ENCODE results near the gene SKIDA1. TPM values are rescaled to one million over a fixed set of nuclear protein-coding genes. Genes with fewer than 3 reads are reported as not detected.

The SKIDA1 gene
- polyA plus RNA-seq, 3 donors from 2014 or later: not detected

DNA sequence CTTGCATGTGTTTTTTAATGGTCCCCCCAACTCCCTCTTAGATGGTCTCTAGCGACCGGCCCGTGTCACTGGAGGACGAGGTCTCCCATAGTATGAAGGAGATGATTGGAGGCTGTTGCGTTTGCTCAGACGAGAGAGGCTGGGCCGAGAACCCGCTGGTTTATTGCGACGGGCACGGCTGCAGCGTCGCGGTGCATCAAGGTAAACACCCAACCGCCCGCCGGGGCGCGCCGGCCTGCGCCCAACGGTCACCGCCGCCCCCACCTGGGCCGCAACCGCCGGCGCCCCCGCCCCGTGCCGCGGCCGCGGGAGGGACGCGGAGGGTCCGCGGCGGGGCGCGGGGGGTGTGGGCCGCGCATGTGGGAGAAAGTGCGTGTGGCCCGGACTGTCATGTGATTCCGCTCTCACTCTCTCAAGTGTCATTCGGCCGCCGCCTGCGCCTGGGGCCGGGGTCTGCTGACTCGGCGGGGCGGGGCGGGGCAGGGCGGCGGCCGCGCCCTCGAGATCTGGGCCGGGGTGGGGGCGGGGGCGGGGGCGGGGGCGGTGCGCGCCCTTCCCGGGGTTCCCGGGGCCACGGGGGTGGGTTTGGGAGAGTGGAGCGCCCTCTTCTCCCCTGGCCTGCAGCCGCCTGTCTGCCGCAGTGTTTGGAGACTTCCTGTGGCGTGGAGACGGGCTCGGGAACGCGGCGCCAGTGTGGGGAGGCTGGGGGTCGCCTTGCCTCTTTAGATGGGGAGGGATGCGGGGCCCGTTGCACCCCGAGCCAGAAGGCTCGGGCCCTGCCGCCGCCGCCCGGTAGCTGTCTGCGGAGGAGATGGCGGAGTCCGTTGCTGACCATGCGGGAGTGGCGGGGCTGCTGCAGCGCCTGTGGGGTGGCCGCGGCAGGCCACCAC lies 9.4 kb upstream of the SKIDA1 start:
- Mint-ChIP-seq H3K36me3 (peaks cover 0 to 11% (median 4%) of the 10 kb centered on the region in 3 donors), H3K4me3 (peak overlapping the region; percentile 89 to 97 (median 93)), H3K9me3 (no peaks in the 10 kb centered on the region), H3K4me1 (peaks cover 14 to 30% of the 10 kb centered on the region in 2 donors), H3K27ac (peak overlapping the region; percentile 69 to 92 (median 90)), H3K27me3 (ENCODE audit: low read depth in 3 of 3) (peaks cover 2 to 11% (median 5%) of the 10 kb centered on the region in 3 donors)
- DNase-seq: peak; percentile 60 to 67 (median 63)

DNA sequence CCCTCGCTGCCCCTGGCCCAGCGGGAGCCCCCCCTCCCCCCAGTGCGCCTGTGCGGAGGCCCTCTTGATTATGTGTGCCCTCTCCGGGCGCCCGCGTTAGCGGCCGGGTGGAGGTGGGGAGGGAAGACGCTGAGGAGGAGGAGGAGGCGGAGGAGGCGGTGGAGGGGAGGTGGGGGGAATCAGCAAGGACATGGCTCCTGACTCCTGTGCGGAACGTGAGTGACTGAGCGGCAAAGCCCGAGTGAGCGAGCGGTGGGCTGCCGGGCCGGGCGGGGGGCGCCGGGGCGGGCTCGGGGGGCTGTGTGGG lies 8.8 kb upstream of the SKIDA1 start:
- Mint-ChIP-seq H3K27ac (peak overlapping the region; percentile 29 to 92 (median 90)), H3K27me3 (ENCODE audit: low read depth in 3 of 3) (peaks cover 5 to 16% (median 5%) of the 10 kb centered on the region in 3 donors), H3K4me1 (peaks cover 14 to 30% of the 10 kb centered on the region in 2 donors), H3K9me3 (no peaks in the 10 kb centered on the region), H3K36me3 (peaks cover 0 to 7% (median 4%) of the 10 kb centered on the region in 3 donors), H3K4me3 (peak overlapping the region; percentile 89 to 97 (median 93))
- no peak for DNase-seq

DNA sequence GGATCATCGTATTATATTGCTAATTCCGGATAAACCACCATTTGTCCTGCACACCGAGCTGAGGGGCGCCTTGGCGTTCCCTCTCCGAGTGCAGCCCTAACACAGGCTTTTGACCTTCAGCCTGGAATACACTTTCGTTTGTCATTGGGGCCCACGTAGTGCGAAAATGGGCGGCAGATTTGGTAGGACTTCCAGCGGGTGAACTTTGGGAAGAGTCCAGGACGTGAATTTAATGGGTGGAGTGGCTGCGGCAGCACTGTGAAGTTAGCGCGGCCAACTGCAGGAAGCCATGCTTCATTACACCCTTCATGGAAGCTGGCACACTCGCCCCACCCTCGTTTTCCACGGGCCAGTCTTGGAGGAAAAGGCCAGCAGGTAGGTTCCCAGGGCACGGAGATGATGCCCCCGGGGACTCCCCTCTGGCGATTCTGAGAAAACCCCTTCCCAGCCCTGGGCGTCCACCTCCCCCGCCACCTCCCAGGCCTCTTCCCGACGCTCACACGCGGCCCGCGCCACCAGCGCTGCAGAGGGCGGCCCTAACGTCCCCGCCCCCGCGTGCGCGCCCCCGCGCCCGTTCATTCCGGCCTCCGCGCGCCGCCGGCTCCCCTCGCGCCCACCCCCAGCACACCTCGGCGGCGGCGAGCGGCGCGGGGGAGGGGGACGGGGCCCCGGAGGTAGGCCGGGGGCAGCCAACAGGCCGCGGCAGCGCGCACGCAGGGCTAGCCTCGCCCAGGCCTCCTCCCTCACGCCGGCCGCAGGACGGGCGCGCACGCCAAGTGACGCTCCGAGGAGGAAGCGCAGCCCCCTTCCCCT lies 8.2 kb upstream of the SKIDA1 start, which contains the start of gene MLLT10:
MLLT10 (plus strand) TSS at position 766 of the 813 bp plus-strand sequence. CDS start 413 bp downstream, outside the sequence.
- Mint-ChIP-seq H3K4me1 (peaks cover 14 to 30% of the 10 kb centered on the region in 2 donors), H3K4me3 (peak within 1 kb of the TSS; percentile 93 to 99 (median 94)), H3K36me3 (peaks cover 0 to 4% (median 4%) of the 10 kb centered on the region in 3 donors), H3K9me3 (no peaks in the 10 kb centered on the region), H3K27me3 (ENCODE audit: low read depth in 3 of 3) (peaks cover 5 to 21% (median 7%) of the 10 kb centered on the region in 3 donors), H3K27ac (peak within 1 kb of the TSS; percentile 90 to 97 (median 93))
- peak; percentile 90 to 93 (median 92) for DNase-seq

DNA sequence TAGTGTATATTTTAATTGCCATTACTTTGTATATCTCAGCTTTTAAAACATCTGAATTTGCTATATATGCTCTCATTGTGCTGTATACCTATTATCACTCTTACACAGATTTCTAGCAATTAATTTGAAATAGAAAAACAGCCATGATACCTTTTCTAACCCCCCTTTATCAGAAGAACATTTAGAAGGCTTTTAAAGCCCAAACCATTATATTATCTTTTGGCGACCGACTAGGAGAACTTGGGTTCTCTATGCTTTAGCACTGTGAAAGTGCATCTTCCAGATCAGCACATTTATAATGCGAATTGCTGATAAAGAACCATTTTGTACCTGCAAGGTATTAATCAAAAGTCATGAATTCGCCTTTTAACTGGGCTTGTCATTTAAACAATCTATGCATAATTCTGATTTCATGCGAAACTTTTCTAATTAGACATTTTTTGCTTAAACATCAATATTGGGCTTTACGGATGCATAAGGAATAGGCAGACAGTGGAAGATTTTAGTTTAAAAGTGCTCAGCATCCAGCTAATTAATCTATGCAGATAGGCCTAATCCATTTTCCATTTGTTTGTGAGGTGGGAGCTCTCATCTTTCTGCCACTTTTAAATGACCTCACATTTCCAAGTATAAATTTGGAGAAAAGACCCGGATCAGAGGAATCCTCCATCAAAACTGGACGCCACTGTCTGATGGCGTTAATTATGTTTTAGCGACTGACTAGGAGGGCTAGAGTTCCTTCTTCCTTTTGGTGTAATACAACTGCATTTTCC lies 7.4 kb upstream of the SKIDA1 start:
- DNase-seq: no peak
- Mint-ChIP-seq H3K4me1 (peaks cover 14 to 33% of the 10 kb centered on the region in 2 donors), H3K27ac (peak overlapping the region; percentile 90 to 97 (median 93))

DNA sequence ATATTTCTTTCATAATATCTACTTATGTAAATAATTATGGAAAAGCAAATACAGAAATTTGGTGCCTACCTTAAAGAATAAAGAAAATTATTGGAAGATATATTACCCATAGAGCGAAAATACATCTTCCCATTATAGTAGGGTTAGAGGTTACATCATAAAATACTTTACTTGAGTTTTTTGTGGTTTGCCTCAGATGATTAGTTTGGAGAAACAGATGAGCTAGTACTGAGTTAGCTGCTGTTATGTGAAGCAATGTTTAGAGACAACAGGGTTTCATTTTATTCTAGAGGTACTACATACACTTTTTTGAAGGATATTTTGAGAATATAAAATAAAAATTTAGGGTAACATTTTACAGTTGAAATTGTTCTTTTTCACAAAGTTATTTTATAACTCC lies 5.7 kb upstream of the SKIDA1 start:
- Mint-ChIP-seq H3K4me3 (no peak overlapping the region), H3K9me3 (peaks cover 0 to 2% (median 0%) of the 10 kb centered on the region in 6 donors), H3K27me3 (ENCODE audit: low read depth in 3 of 3) (peaks cover 26 to 43% (median 26%) of the 10 kb centered on the region in 3 donors), H3K4me1 (peaks cover 24 to 40% of the 10 kb centered on the region in 2 donors), H3K36me3 (no peaks in the 10 kb centered on the region), H3K27ac (no peak overlapping the region)
- DNase-seq: no peak

More for the DNA sequence above, 7.4 kb upstream of the SKIDA1 start:
- H3K4me3 Mint-ChIP-seq: peak overlapping the region; percentile 90 to 99 (median 94)
- H3K27me3 Mint-ChIP-seq (ENCODE audit: low read depth in 3 of 3): peaks cover 12 to 28% (median 13%) of the 10 kb centered on the region in 3 donors
- H3K9me3 Mint-ChIP-seq: no peaks in the 10 kb centered on the region
- H3K36me3 Mint-ChIP-seq: peaks cover 0 to 4% (median 0%) of the 10 kb centered on the region in 3 donors

DNA sequence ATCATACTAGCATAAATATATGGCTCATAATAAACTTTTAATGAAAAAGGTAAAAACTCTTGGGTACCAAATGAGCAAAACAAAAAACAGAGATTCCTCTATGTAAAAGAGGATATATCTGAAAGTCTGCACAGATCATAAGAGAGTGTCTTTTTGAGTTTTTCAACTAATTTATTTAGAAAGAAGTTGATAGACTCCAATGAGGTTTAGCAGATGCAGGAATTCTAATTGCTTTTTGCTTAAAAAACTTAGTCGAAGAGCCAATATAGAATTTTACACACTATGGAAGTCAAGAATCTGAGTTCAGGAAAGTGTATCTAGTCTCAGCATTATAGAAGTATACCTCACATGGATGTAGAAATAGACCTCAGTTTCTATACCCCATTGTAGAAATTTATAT lies 5.2 kb upstream of the SKIDA1 start:
- peaks cover 24 to 39% of the 10 kb centered on the region in 2 donors for H3K4me1 Mint-ChIP-seq
- H3K9me3 Mint-ChIP-seq: peaks cover 0 to 2% (median 0%) of the 10 kb centered on the region in 6 donors
- H3K27me3 Mint-ChIP-seq (ENCODE audit: low read depth in 3 of 3): peaks cover 29 to 46% (median 29%) of the 10 kb centered on the region in 3 donors
- no peak overlapping the region for H3K4me3 Mint-ChIP-seq
- no peak for DNase-seq
- no peaks in the 10 kb centered on the region for H3K36me3 Mint-ChIP-seq
- H3K27ac Mint-ChIP-seq: no peak overlapping the region

DNA sequence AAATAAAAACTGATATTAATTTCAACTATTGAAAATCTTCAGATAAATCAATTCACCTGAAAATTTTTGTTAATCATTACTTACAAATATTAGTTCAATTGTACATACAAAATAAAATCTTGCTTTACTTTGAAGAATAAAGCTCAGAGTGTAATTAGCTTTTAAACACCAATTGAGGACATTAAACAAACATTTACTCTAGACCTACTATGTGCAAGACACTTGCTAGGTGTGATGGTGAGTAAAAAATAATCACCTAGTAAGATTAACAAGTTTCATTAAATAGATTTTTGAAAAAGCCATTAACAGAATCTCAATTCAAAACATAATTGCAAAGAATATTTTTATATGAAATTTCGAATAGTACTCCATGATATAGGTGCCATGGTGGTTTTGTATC lies 4.7 kb upstream of the SKIDA1 start:
- Mint-ChIP-seq H3K27me3 (ENCODE audit: low read depth in 3 of 3) (peaks cover 31 to 51% (median 33%) of the 10 kb centered on the region in 3 donors), H3K4me1 (peaks cover 25 to 39% of the 10 kb centered on the region in 2 donors), H3K36me3 (no peaks in the 10 kb centered on the region), H3K4me3 (no peak overlapping the region), H3K9me3 (peaks cover 0 to 2% (median 0%) of the 10 kb centered on the region in 6 donors), H3K27ac (no peak overlapping the region)
- DNase-seq: no peak

DNA sequence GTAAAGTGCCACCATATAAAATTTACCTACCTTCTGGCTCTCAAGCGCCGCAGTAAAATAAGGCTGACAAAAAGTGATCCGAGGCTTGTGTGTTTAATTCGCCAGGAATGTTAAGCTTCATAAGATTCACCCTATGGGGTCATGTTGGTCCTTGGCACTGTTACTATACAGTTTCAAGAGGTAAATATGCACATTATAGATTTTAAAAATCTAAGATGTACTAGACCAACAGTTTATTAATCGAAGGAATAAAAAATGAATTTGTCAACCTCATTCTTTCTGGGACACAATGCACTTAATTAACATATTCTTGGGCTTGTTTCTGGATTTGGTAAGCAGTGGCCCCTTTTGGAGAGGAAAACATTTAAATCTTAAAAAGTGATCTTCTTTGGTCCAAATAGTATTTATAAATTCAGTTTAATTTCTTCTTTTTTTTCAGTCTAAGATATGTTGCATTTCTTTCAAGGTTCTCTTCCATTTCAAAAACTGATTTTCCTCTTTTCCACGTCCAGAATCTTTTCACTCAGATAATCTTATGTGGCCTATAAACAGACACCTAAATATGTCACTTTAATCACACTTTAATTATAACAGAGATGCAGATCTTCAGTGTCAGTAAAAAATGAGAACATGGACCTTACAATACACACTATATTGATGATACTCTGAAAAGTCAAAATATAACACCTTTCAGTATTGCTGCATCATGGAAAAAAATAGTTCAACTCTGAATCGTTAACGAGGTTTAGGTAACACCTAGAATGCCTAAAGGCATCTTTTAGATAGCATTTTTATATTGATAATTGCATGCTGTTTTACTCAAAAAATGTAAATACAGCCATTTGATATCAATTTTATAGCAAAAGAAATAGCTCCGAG lies 3.8 kb upstream of the SKIDA1 start:
- peaks cover 32 to 45% of the 10 kb centered on the region in 2 donors for H3K4me1 Mint-ChIP-seq
- H3K9me3 Mint-ChIP-seq: peaks cover 0 to 4% (median 0%) of the 10 kb centered on the region in 6 donors
- DNase-seq: no peak
- peaks cover 36 to 54% (median 38%) of the 10 kb centered on the region in 3 donors for H3K27me3 Mint-ChIP-seq (ENCODE audit: low read depth in 3 of 3)
- H3K4me3 Mint-ChIP-seq: no peak overlapping the region
- no peaks in the 10 kb centered on the region for H3K36me3 Mint-ChIP-seq
- H3K27ac Mint-ChIP-seq: no peak overlapping the region

DNA sequence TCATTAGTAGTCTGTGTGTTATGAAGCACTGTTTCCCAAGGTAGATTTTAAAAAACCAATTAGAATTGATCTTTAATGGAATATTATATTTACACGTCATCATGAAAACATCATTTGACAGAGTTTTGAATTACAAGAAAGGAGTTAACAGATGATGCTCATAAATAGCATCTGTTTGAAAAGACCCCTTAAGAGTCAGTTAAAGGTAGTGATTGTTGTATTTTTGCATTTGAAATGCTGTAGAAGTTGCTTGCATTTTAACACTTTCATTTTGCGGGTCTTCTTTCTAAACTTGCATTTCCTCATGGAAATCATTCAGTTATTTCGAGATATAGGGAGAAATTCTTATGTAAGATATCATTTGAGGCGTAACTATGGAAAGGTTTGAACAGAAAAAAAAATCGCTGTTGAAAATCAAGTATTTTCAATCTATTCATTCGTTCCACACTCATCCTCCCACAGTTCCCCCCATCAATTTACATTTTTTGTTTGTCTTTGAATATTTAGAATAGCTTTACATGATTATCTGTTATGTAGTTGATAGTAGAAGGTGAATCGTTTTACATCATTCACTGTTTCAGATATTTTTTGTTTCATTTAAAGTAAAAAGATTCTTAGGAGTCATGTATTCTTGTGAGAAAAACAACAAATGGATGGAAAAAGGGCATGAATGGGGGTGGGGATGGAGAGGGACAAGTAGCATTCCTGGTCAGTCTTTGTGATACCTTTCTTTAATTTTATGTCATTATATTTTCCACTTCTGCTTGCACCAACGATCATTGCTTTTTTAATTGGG lies 3.0 kb upstream of the SKIDA1 start:
- peak overlapping the region; percentile 29 to 42 (median 39) for H3K4me3 Mint-ChIP-seq
- H3K4me1 Mint-ChIP-seq: peaks cover 30 to 42% of the 10 kb centered on the region in 2 donors
- H3K27me3 Mint-ChIP-seq (ENCODE audit: low read depth in 3 of 3): peaks cover 38 to 55% (median 38%) of the 10 kb centered on the region in 3 donors

DNA sequence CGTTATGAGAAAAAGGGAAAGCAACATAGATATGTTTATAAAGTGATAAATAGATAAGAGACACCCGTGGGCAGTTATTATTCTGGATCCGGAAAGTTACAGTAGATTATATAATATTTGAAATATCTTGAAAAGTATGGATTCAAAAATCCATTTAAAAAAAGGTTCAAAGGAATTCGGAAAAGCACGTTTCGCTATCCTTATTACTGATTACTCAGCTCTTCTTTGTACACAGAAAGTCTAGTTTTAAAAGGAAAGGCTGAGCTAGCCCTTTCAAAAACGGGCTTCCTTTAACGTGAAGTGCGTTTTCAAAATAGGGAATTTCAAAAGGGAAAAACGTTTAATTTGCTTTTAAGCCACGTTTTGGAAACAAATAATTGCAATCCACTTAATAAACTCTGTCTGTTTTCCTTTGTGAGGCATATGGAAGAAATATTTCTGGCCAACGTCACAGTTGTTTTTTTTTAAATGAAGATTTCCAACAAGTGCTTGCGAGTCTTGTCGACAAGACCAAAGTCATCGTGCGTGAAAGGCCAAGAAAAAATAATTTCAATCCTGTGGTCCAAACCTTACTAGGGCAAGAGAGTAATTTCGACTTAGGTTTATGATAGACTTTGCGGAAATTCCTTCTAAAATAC lies 2.2 kb upstream of the SKIDA1 start:
- peaks cover 38 to 54% (median 40%) of the 10 kb centered on the region in 3 donors for H3K27me3 Mint-ChIP-seq (ENCODE audit: low read depth in 3 of 3)

More for the DNA sequence above, 3.0 kb upstream of the SKIDA1 start:
- H3K27ac Mint-ChIP-seq: no peak overlapping the region
- no peak for DNase-seq
- H3K36me3 Mint-ChIP-seq: peaks cover 0 to 3% (median 0%) of the 10 kb centered on the region in 3 donors
- H3K9me3 Mint-ChIP-seq: peaks cover 0 to 7% (median 0%) of the 10 kb centered on the region in 6 donors

More for the DNA sequence above, 2.2 kb upstream of the SKIDA1 start:
- Mint-ChIP-seq H3K36me3 (peaks cover 0 to 6% (median 0%) of the 10 kb centered on the region in 3 donors), H3K27ac (peak overlapping the region in 3 of 6 donors; percentile 43 to 79 (median 70)), H3K9me3 (peaks cover 0 to 7% (median 0%) of the 10 kb centered on the region in 6 donors), H3K4me1 (peaks cover 23 to 35% of the 10 kb centered on the region in 2 donors), H3K4me3 (peak overlapping the region; percentile 75 to 83 (median 79))
- DNase-seq: no peak
